ENCODE measurements around the gene AKAP13.

- TF ChIP-seq, protein P1, sequence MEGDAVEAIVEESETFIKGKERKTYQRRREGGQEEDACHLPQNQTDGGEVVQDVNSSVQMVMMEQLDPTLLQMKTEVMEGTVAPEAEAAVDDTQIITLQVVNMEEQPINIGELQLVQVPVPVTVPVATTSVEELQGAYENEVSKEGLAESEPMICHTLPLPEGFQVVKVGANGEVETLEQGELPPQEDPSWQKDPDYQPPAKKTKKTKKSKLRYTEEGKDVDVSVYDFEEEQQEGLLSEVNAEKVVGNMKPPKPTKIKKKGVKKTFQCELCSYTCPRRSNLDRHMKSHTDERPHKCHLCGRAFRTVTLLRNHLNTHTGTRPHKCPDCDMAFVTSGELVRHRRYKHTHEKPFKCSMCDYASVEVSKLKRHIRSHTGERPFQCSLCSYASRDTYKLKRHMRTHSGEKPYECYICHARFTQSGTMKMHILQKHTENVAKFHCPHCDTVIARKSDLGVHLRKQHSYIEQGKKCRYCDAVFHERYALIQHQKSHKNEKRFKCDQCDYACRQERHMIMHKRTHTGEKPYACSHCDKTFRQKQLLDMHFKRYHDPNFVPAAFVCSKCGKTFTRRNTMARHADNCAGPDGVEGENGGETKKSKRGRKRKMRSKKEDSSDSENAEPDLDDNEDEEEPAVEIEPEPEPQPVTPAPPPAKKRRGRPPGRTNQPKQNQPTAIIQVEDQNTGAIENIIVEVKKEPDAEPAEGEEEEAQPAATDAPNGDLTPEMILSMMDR (IDR thresholded peaks at IDR 0.05): no peak
- no peak for TF ChIP-seq EZH2 (IDR thresholded peaks at IDR 0.05)
- TF ChIP-seq EZH2phosphoT487 (IDR thresholded peaks at IDR 0.05): no peak
Observed at GRCh38 chr15:85340321-85340665, 40.1 kb upstream of the AKAP13 start.

Measured in neural progenitor cell (in vitro differentiated cells).